Fibroblast of lung (primary cell): ENCODE data around the gene NR2C2. TPM values are rescaled to one million over a fixed set of nuclear protein-coding genes. Genes with fewer than 3 reads are reported as not detected.

Experiments
- DNase-seq, 2 donors: peaks; one replicate each; pipeline versions ENCODE4 v3.0.0 to v3.0.0-alpha.2; 2010; ENCODE audit warnings: low read depth in 2 of 2
- H2AFZ ChIP-seq: 2 replicates; pipeline ENCODE4 v1.5.1; 2012; ENCODE audit warnings: low read length, control low read depth, inconsistent platforms
- H3K27ac ChIP-seq: 2 replicates; pipeline ENCODE4 v1.5.1; 2011; ENCODE audit warnings: low read length, control low read depth; ENCODE audit not compliant: insufficient read depth
- H3K27me3 ChIP-seq: 2 replicates; pipeline ENCODE4 v1.5.1; 2011; ENCODE audit warnings: mild to moderate bottlenecking, low read length; ENCODE audit not compliant: control insufficient read depth, insufficient read depth
- H3K36me3 ChIP-seq: 2 replicates; pipeline ENCODE4 v1.5.1; 2011; ENCODE audit warnings: low read length; ENCODE audit not compliant: control insufficient read depth, insufficient read depth
- H3K4me1 ChIP-seq: 2 replicates; pipeline ENCODE4 v1.5.1; 2011; ENCODE audit warnings: low read length; ENCODE audit not compliant: control insufficient read depth, insufficient read depth; ENCODE audit errors: extremely low read depth
- H3K4me2 ChIP-seq: 2 replicates; pipeline ENCODE4 v1.5.1; 2011; ENCODE audit warnings: low read length, control low read depth; ENCODE audit not compliant: insufficient read depth; ENCODE audit errors: extremely low read depth
- H3K4me3 ChIP-seq, 4 experiments: fragments of 200-600 bp in 1 of 4; sonication (generic) in 1 of 4; replicated peaks in 1 of 4; 2 replicates each; pipeline ENCODE4 v1.5.1; 2011 to 2016; ENCODE audit warnings: low read length in 4 of 4, low read depth in 3 of 4, mild to moderate bottlenecking in 3 of 4, control low read depth in 2 of 4, inconsistent platforms in 1 of 4, mixed read lengths in 1 of 4; ENCODE audit not compliant: insufficient read depth in 1 of 4; ENCODE audit errors: control extremely low read depth in 1 of 4
- H3K79me2 ChIP-seq: 2 replicates; pipeline ENCODE4 v1.5.1; 2012; ENCODE audit warnings: mild to moderate bottlenecking, low read length, inconsistent platforms; ENCODE audit not compliant: control insufficient read depth, insufficient read depth
- H3K9ac ChIP-seq: 2 replicates; pipeline ENCODE4 v1.5.1; 2011; ENCODE audit warnings: mild to moderate bottlenecking, low read length, control low read depth; ENCODE audit not compliant: insufficient read depth
- H3K9me3 ChIP-seq: 2 replicates; pipeline ENCODE4 v1.5.1; 2012; ENCODE audit warnings: low read depth, low read length; ENCODE audit not compliant: control insufficient read depth, insufficient read depth
- H4K20me1 ChIP-seq: 2 replicates; pipeline ENCODE4 v1.5.1; 2011; ENCODE audit warnings: low read length; ENCODE audit not compliant: control insufficient read depth, insufficient read depth; ENCODE audit errors: extremely low read depth
- CTCF ChIP-seq, 2 donors: IDR thresholded peaks in 1 of 2; conservative IDR thresholded peaks in 1 of 2; 1 replicate in 1 of 2; 2 replicates in 1 of 2; pipeline ENCODE4 v1.5.1; 2011 to 2012; ENCODE audit warnings: low read length in 2 of 2, control low read depth in 1 of 2, inconsistent platforms in 1 of 2, low read depth in 1 of 2, mild to moderate bottlenecking in 1 of 2
- EZH2 ChIP-seq: IDR thresholded peaks from 2 replicates; pipeline ENCODE4 v1.5.1; 2012; ENCODE audit warnings: low read length, control low read depth, mild to moderate bottlenecking; ENCODE audit errors: missing control alignments
- polyA plus RNA-seq, 2 donors: library from polyadenylated mRNA; depleted of rRNA in 1 of 2; stranded (reverse) in 1 of 2; unstranded in 1 of 2; fragments of >200 nt; gene quantifications; 2 replicates each; pipeline ENCODE4 v1.2.1, GENCODE V29; 2011 to 2012; ENCODE audit warnings: missing spikeins in 1 of 2
- total RNA-seq: library from RNA; depleted of rRNA; stranded (reverse); fragments of >200 nt; gene quantifications from 2 replicates; pipeline ENCODE4 v1.2.1, GENCODE V29; 2014

Gene NR2C2
- total and polyA plus RNA-seq, 2 donors (not counting 1 experiment from before 2014, with no cell fraction given) = 15.0 to 27.9 TPM

DNA sequence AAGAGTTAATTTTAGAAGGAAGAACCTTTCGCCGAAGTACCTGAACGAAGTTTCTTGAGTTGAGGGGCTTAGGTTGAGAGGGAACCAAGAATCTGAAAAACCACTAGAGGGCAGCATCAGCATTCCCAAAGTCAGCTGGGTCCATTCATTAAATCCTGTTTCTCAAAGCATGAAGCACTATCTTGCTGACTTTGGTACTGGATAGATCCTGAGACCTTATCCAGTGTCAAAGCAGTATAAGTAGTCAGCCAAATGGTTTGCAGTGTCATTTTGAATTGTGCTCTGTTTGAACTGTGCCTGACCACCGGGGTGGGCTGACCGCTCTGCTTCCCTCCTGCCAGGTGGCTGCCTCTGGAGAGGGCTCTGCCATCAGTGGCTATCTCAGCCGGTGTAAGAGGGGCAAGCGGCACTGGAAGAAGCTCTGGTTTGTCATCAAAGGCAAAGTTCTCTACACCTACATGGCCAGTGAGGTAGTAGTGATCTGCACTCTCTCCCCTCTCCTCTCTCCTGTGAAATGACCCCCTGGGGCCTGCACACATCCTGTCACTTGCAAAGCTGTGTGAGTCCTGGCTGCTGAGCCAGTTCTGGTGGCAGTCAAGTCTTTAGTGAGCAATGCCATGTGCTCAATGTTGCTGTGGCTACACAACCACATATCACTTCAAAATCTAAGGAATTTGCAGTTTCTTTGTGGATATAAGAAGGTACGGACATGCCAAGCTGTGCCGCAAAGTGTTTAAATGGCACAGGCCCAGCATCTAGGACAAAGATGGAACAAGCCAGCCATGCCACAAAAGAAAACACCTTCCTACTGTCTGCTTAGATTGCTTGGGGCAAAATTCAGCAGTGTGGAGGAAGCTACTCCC is 21.4 kb upstream of the NR2C2 start:
- Histone ChIP-seq H3K27me3 (no peaks in the 10 kb centered on the region), H3K9me3 (no peaks in the 10 kb centered on the region), H3K4me2 (no peak overlapping the region), H3K36me3 (no peaks in the 10 kb centered on the region), H3K79me2 (no peaks in the 10 kb centered on the region), H2AFZ (no peak overlapping the region), H3K4me3 (no peak overlapping the region), H3K27ac (no peak overlapping the region), H3K4me1 (no peaks in the 10 kb centered on the region), H4K20me1 (no peaks in the 10 kb centered on the region), H3K9ac (no peak overlapping the region)
- no peak for TF ChIP-seq EZH2
- TF ChIP-seq CTCF (conservative IDR thresholded peaks at IDR 0.05 in 1 of 2, IDR thresholded peaks at IDR 0.05 in 1 of 2; ENCODE audit: low read depth in 1 of 2, low read length in 2 of 2) = peak; percentile 76 to 86
- peak; percentile 56 to 77 for DNase-seq

DNA sequence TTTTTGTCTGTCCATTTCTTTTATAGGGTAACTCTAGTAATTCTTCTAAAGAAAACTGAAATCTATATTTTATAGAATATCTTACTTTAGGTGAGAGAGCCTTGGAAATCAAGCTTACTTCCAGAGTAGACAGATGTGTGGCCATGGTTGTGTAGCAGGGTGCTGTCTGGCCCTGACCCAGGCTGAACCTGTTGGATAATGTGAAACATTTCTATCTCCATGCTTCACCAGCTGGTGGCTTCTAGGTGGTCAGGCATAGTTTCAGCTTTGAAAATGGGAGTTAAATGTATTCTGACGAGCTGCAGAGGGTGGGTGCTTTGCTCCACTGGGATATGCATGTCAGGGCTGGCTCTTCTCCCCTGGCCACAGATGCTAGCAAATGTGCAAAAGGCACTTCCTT is 20.8 kb upstream of the NR2C2 start:
- Histone ChIP-seq H3K4me3 (no peak overlapping the region), H3K4me1 (no peaks in the 10 kb centered on the region), H3K9ac (no peak overlapping the region), H3K4me2 (no peak overlapping the region), H3K27ac (no peak overlapping the region), H3K27me3 (no peaks in the 10 kb centered on the region), H2AFZ (no peak overlapping the region), H3K9me3 (no peaks in the 10 kb centered on the region), H3K36me3 (no peaks in the 10 kb centered on the region), H3K79me2 (no peaks in the 10 kb centered on the region), H4K20me1 (no peaks in the 10 kb centered on the region)
- no peak for DNase-seq
- TF ChIP-seq CTCF (conservative IDR thresholded peaks at IDR 0.05 in 1 of 2, IDR thresholded peaks at IDR 0.05 in 1 of 2; ENCODE audit: low read depth in 1 of 2, low read length in 2 of 2) = no peak
- TF ChIP-seq EZH2 = no peak

GRCh38 chr3:14927308-14927707 is 20.1 kb upstream of the NR2C2 start:
- Histone ChIP-seq H3K4me3 (no peak overlapping the region), H2AFZ (no peak overlapping the region), H4K20me1 (no peaks in the 10 kb centered on the region), H3K9ac (no peak overlapping the region), H3K4me2 (no peak overlapping the region), H3K9me3 (no peaks in the 10 kb centered on the region), H3K27me3 (no peaks in the 10 kb centered on the region), H3K36me3 (no peaks in the 10 kb centered on the region), H3K79me2 (no peaks in the 10 kb centered on the region), H3K4me1 (no peaks in the 10 kb centered on the region), H3K27ac (no peak overlapping the region)
- DNase-seq = no peak
- no peak for TF ChIP-seq EZH2
- no peak for TF ChIP-seq CTCF (conservative IDR thresholded peaks at IDR 0.05 in 1 of 2, IDR thresholded peaks at IDR 0.05 in 1 of 2; ENCODE audit: low read depth in 1 of 2, low read length in 2 of 2)
